Measurements from ENCODE around the gene ELMO1.

- TF ChIP-seq, protein P1, sequence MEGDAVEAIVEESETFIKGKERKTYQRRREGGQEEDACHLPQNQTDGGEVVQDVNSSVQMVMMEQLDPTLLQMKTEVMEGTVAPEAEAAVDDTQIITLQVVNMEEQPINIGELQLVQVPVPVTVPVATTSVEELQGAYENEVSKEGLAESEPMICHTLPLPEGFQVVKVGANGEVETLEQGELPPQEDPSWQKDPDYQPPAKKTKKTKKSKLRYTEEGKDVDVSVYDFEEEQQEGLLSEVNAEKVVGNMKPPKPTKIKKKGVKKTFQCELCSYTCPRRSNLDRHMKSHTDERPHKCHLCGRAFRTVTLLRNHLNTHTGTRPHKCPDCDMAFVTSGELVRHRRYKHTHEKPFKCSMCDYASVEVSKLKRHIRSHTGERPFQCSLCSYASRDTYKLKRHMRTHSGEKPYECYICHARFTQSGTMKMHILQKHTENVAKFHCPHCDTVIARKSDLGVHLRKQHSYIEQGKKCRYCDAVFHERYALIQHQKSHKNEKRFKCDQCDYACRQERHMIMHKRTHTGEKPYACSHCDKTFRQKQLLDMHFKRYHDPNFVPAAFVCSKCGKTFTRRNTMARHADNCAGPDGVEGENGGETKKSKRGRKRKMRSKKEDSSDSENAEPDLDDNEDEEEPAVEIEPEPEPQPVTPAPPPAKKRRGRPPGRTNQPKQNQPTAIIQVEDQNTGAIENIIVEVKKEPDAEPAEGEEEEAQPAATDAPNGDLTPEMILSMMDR (IDR thresholded peaks at IDR 0.05), result no peak
- TF ChIP-seq POLR2A (IDR thresholded peaks at IDR 0.05), result no peak
Measured at GRCh38 chr7:36995776-36996175, 452.9 kb downstream of the ELMO1 start.

Measured in body of pancreas (tissue), 4 donors.